Breast epithelium (tissue), 3 donors: ENCODE data around the gene SLC6A19.

Experiments used
- POLR2A ChIP-seq: fragments of 450-650 bp; IDR thresholded peaks from one replicate; pipeline ENCODE4 v1.6.1; 2016; ENCODE audit warnings: antibody characterized with exemption, mild to moderate bottlenecking, moderate library complexity
- TF ChIP-seq, protein P1 (sequence below), 3 donors: fragments of 450-650 bp; IDR thresholded peaks; one replicate each; pipeline ENCODE4 v1.5.1; 2016 to 2017; ENCODE audit warnings: antibody characterized with exemption in 3 of 3, mild to moderate bottlenecking in 3 of 3, moderate library complexity in 3 of 3

DNA sequence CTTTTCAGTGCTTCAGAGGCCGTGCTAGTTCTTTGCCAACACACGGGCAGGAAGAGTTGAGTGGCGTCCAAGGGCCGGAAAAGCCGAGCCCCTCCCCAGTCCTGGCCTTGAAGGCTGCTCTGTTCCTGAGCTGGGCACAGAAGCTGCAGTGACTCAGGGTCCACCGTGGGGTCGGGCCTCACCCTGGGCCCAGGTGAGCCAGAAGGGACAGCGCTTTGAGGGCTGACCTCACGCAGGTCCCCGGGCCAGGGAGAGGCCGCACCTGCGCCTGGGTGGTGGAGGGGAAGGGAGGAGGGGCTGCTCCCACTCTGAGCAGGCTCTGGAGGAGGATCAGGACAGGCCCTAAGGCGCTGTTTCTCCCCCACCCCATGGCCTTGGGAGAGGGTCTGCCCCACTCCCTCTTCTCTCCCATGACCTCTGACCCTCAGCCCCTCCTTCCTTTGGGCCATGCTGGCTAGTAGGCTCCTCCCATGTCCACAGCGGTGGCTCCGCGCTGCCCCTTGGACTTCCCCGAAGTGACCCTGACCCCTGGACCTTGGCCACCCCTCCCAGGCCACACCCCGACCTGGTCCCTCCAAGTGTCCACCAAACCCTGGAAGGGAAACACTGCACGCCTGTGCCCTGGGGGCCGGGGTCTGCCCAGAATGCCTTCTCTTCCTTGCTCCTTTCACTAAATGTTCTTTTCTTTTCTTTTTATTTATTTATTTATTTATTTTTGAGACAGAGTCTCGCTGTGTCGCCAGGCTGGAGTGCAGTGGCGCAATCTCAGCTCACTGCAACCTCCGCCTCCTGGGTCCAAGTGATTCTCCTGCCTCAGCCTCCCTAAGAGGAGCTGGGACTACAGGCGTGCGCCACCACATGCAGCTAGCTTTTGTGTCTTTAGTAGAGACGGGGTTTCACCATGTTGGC, 19.7 kb upstream of the SLC6A19 start:
- TF ChIP-seq POLR2A: no peak
- TF ChIP-seq, protein P1, sequence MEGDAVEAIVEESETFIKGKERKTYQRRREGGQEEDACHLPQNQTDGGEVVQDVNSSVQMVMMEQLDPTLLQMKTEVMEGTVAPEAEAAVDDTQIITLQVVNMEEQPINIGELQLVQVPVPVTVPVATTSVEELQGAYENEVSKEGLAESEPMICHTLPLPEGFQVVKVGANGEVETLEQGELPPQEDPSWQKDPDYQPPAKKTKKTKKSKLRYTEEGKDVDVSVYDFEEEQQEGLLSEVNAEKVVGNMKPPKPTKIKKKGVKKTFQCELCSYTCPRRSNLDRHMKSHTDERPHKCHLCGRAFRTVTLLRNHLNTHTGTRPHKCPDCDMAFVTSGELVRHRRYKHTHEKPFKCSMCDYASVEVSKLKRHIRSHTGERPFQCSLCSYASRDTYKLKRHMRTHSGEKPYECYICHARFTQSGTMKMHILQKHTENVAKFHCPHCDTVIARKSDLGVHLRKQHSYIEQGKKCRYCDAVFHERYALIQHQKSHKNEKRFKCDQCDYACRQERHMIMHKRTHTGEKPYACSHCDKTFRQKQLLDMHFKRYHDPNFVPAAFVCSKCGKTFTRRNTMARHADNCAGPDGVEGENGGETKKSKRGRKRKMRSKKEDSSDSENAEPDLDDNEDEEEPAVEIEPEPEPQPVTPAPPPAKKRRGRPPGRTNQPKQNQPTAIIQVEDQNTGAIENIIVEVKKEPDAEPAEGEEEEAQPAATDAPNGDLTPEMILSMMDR (IDR thresholded peaks at IDR 0.05): no peak
